Measurements from ENCODE around the gene NDNF.

DNA sequence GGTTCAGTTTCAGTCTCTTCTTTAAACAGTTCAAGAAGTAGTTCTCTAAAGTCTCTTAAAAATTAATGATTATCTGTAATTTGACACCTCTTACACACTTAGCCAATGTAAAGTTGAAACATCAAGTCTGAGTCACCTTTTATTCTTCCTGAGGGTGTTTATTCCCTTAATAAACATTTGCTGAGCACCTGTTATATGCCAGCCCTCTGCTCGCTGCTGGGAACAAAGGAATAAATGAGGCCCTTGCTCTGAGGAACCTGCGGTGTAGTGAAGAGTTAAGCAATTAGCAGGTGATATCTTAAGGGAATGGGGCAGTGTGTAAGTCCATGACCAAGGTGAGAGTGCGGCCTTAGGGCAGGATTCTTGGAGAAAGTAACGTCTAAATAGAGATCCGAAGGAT is 5.2 kb upstream of the NDNF start:
- TF ChIP-seq POLR2A (IDR thresholded peaks at IDR 0.05) = no peak
- TF ChIP-seq, protein P1, sequence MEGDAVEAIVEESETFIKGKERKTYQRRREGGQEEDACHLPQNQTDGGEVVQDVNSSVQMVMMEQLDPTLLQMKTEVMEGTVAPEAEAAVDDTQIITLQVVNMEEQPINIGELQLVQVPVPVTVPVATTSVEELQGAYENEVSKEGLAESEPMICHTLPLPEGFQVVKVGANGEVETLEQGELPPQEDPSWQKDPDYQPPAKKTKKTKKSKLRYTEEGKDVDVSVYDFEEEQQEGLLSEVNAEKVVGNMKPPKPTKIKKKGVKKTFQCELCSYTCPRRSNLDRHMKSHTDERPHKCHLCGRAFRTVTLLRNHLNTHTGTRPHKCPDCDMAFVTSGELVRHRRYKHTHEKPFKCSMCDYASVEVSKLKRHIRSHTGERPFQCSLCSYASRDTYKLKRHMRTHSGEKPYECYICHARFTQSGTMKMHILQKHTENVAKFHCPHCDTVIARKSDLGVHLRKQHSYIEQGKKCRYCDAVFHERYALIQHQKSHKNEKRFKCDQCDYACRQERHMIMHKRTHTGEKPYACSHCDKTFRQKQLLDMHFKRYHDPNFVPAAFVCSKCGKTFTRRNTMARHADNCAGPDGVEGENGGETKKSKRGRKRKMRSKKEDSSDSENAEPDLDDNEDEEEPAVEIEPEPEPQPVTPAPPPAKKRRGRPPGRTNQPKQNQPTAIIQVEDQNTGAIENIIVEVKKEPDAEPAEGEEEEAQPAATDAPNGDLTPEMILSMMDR (IDR thresholded peaks at IDR 0.05) = no peak

Measured in heart left ventricle (tissue), 13 donors.